Lower leg skin (tissue), 4 donors: ENCODE data around the gene CCDC183. TPM values are rescaled to one million over a fixed set of nuclear protein-coding genes. Genes with fewer than 3 reads are reported as not detected.
"Not testable (repeated sequence)": the region's sequence is repeated elsewhere in the genome, so short reads cannot be mapped to it uniquely, and the experiment has no call there.

Source experiments
- DNase-seq, 2 donors: peaks; one replicate each; pipeline ENCODE4 v3.0.0-alpha.2; 2019; ENCODE audit warnings: low spot score in 2 of 2
- H3K4me3 ChIP-seq: fragments of 200-600 bp; sonication (generic); 2 replicates; pipeline ENCODE4 v1.5.1; 2017; ENCODE audit warnings: mild to moderate bottlenecking, low read depth; ENCODE audit not compliant: poor library complexity, severe bottlenecking
- CTCF ChIP-seq, 3 donors: fragments of 450-650 bp; IDR thresholded peaks; one replicate each; pipeline ENCODE4 v1.5.1; 2016; ENCODE audit warnings: antibody characterized with exemption in 3 of 3, mild to moderate bottlenecking in 3 of 3, moderate library complexity in 2 of 3
- POLR2A ChIP-seq, 2 donors: fragments of 450-650 bp; IDR thresholded peaks; one replicate each; pipeline ENCODE4 v1.6.1; 2016 to 2017; ENCODE audit warnings: antibody characterized with exemption in 2 of 2, mild to moderate bottlenecking in 1 of 2, moderate library complexity in 1 of 2
- WGBS, 2 donors: methylation state at CpG; one replicate each; pipeline ENCODE4 v1.1.5; 2018; 5-methylcytosine and 5-hydroxymethylcytosine counted together
- intact Hi-C: fragments of 100-400 bp; cut with DNase I; formaldehyde crosslinking; loops from one replicate; pipeline ENCODE4 v1.15.0; 2023; ENCODE audit warnings: low total_unique reads
- total RNA-seq, 4 donors: library from RNA; depleted of rRNA; stranded (reverse); fragments of >200 nt; gene quantifications; one replicate each; pipeline ENCODE4 v1.1.0, GENCODE V29; 2016

CCDC183 gene
- total RNA-seq, 4 donors from 2014 or later, result 0.37 to 9.1 (median 2.0) TPM

GRCh38 chr9:136799854-136800657, 3.9 kb downstream of the CCDC183 start:
- H3K4me3 ChIP-seq, result no peak overlapping the region
- intact Hi-C loops, result no loop called here
- TF ChIP-seq POLR2A (IDR thresholded peaks at IDR 0.05) (no peak), CTCF (IDR thresholded peaks at IDR 0.05) (no peak)
- DNase-seq, result peak; percentile 71 to 95
- 1 to 2% methylated on average over 17 to 47 of the region's 63 CpGs for WGBS, 2 donors

DNA sequence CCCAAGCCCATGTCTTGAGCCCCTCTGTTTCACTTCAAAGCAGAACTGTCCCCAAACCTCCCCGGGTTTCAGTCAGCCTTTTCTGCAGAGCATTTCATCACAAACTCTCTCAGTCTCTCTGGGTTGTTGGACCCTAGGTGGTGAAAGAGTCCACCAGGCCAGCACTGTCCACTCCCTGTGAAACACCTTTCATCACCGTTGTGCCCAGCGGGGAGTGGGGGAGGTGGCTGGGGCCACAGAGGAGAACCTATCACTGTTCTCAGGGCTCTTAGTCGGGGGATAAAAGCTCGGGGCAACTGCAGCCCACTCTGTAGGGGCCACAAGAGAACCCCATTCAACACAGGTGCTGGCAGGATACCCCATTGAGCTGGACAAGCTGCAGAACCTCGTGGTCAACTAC, 6.2 kb downstream of the CCDC183 start:
- no peak overlapping the region for H3K4me3 ChIP-seq
- no peak for DNase-seq
- WGBS, 2 donors, result 81 to 85% methylated on average over 6 of the region's 6 CpGs
- intact Hi-C loops, result no loop called here
- no peak for TF ChIP-seq CTCF (IDR thresholded peaks at IDR 0.05)
- TF ChIP-seq POLR2A (IDR thresholded peaks at IDR 0.05), result no peak

GRCh38 chr9:136803009-136803550, 6.9 kb downstream of the CCDC183 start:
- DNase-seq, intact Hi-C loops, H3K4me3 ChIP-seq: not testable (repeated sequence)
- WGBS, 2 donors, result 94 to 95% methylated on average over 6 to 7 of the region's 9 CpGs

DNA sequence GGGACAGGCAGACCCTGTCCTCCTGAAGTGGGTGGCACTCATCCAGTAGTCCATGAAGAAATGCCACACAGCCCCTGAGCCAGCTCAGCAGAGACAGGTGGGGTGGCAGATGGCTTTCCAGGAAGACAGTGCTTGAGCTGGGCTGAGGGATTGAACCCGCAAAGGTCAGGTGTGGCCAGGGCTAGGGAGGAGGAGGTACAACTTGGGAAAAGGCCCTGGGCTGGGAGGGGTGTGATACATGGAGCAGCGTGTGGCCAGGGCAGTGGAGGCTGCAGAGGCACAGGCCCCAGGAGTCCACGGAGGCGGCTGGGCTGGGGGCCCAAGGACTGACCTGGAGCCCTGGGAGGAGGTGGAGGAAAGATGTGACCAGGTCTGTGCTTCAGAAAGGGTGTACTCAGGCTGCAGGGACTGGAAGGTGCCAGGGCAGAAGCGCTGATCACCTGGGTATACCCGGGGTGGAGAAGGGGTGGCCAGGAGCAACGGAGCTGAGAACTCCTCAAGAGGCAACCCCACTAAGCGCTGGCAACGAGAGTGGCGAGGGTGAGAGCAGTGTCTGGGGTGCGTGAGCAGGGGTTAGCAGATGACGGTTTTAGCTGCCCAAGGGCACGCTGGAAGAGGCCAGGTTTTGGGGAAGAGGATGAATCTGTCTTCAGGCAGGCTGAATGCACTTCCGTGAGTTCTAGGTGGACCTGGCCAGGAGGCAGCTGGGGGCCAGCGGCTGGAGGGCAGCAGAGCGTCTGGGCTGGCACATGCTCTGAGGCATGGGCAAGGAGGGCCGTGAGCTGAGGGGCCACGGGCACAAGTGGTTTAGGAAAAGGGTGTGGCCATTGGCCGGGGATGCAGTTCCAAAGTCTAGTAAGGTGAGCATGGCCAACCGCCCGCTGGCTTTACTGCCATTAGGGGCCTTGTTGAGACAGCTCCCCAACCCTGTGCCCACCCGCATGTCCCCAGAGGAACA, 7.7 kb downstream of the CCDC183 start:
- intact Hi-C loops, result no loop called here
- no peak for DNase-seq
- WGBS, 2 donors, result 90 to 91% methylated on average over 22 of the region's 22 CpGs
- TF ChIP-seq CTCF (IDR thresholded peaks at IDR 0.05) (no peak), POLR2A (IDR thresholded peaks at IDR 0.05) (no peak)
- no peak overlapping the region for H3K4me3 ChIP-seq

DNA sequence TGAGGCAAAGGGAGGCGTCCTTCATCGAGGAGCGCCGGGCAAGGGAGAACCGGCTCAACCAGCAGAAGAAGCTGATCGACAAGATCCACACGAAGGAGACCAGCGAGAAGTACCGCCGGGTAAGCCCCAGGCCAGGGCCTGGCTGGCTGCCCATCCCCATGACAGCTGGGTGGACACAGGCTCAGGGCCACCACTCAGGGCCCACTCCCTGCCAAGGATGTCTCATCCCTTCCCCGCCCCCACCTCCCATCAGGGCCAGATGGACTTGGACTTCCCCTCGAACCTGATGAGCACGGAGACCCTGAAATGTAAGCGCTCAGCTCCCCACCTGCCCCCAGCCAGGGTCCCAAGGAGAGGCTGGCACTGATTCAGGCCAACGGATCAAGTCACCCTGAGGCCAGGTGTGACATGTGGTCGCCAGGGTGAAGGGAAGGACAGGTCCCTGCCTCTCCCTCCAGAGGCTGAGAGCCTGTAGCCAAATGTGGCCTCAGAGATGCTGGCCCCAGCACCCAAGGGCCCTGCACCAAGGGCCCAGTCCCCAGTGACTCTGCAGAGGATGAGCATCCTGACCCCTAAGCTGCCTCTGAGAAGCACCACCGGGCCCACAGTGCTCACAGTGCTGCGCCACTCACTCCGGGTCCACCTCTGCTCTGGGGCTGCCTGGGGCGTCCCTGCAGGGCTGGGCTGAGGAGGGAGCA, 8.5 kb downstream of the CCDC183 start:
- intact Hi-C loops, result no loop called here
- 74 to 87% methylated on average over 16 to 19 of the region's 20 CpGs for WGBS, 2 donors
- H3K4me3 ChIP-seq, result no peak overlapping the region
- no peak for TF ChIP-seq POLR2A (IDR thresholded peaks at IDR 0.05)
- no peak for DNase-seq

- no peak overlapping the region for H3K4me3 ChIP-seq
- no peak for DNase-seq
- WGBS, 2 donors, result 88 to 93% methylated on average over 12 of the region's 12 CpGs
- intact Hi-C loops, result no loop called here
- TF ChIP-seq CTCF (IDR thresholded peaks at IDR 0.05) (no peak), POLR2A (IDR thresholded peaks at IDR 0.05) (no peak)
These were observed 9.1 kb downstream of the CCDC183 start for GRCh38 chr9:136805207-136805740.
